ENCODE results near the gene KDM4D.
"Not testable (repeated sequence)": the region's sequence is repeated elsewhere in the genome, so short reads cannot be mapped to it uniquely, and the experiment has no call there.

The KDM4D gene

DNA sequence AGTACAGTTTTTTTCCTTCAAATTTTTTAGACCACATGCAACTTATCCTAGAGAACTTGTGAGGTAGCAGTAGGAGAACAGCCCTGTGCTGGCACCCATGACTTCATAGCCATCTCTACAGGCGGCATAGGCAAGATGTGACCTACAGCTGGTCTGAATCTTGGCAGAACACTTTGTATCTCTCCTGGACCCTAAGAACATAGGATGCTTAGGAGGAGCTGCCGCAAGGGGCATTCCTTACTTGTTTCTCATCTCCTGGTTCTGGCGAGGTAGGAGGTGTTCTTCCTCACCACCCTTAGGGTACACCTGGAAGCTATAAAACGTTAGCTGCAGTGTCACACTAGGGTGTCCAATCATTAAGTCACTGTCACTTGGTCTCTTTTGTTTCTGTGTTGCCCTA, 16.5 kb upstream of the KDM4D start:
- DNase-seq (ENCODE audit: insufficient read length, low spot score) (no peak), FAIRE-seq (no peak)

DNA sequence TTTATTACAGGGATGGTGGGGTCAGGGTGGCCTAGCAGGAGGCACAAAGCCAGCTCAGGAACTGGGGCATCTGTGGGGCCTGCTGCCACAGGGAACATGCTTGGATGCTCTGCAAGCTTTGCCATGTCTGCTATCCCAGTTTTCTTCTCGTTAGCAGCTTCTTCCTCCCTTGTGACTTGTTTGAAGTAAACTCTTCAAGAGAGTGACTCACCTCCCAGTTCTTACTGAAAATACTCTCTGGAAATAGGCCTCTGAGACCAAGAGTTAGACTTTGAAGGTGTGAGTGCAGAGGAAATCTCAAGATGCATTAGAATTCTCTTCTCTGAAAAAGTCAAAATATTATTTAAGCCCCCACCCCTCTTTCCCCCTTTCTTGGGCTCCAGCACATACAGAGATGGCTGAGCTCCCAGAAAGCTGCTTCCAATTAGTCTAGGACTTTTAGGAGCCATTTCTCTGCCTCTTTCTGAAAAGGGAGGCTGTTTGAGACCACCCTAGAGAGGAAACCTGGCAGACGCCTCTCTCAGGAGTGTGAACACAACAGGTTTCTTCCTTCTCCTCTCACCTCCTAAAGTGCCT, 15.3 kb upstream of the KDM4D start:
- DNase-seq (ENCODE audit: insufficient read length, low spot score): no peak
- no peak for FAIRE-seq

DNA sequence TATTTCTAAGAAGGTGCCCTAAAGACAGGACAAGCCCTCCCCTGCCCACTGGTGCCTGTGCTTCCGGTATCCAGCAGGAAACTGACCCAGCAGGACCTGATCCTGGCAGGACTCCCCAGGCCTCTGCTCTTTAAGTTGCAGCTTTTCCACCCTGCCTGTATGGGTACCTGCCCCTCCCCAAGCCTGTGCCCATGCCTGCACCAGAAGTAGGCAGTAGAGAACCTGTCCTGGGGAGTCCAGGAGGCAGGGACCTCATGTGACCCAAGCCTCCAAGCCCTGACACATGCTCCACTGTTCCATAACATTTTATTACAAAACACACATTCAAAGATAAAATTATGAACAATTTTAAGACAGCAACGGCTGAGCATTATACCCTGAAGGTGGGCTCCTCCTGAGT, 14.3 kb upstream of the KDM4D start:
- no peak for FAIRE-seq
- no peak for DNase-seq (ENCODE audit: insufficient read length, low spot score)

DNA sequence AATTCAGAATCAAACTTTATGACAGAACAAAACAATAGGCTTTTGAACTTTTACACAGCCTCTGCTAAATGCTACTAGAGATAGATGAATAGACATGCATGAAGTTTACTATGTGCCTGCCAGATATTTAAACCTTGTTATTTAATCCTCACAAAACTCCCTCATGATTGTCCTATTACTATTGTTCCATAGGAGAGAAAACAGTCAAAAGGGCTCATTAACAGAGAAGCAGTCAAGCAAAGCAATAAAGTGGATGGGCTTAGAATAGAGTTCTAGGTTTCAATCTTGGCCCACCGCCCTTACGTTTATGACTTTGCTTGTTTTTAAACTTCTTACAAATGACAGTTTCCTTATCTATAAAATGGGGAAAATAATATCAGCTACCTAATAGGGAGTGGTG, 13.0 kb upstream of the KDM4D start:
- DNase-seq (ENCODE audit: insufficient read length, low spot score) (no peak), FAIRE-seq (no peak)

DNA sequence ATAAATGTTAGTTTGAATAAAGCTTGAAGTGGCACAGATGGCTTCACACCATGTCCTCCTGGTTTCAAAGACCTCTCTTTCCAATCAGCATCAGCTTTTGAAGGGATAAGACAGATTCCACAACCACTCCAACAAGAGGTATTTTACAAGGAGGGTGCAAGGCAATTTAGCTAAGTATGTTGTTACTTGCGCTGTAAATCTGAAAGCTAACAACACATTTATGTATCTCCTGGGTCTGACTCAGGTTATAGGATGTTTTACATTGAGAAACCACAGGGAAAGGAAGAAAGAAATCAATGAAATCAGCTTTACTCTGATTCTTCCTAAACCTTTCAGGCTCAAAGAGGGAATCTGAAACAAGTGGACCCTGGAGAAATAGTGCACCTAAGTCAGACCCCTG, 12.3 kb upstream of the KDM4D start:
- no peak for DNase-seq (ENCODE audit: insufficient read length, low spot score)
- no peak for FAIRE-seq

DNA sequence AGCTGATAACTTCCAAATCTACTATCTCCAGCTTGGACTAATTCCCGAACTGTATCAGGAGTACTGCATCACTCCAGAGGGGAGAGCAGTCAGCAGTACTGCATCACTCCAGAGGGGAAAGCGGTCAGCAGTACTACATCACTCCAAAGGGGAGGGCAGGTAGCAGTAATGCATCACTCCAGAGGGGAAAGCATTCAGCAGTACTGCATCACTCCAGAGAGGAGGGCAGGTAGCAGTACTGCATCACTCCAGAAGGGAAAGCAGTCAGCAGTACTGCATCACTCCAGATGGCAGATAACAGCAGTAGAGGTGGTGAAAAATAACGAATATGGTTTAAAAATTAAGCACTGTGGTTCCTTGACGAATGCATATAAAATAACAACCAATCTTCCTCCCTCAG, 8.6 kb upstream of the KDM4D start:
- DNase-seq (ENCODE audit: insufficient read length, low spot score): no peak

DNA sequence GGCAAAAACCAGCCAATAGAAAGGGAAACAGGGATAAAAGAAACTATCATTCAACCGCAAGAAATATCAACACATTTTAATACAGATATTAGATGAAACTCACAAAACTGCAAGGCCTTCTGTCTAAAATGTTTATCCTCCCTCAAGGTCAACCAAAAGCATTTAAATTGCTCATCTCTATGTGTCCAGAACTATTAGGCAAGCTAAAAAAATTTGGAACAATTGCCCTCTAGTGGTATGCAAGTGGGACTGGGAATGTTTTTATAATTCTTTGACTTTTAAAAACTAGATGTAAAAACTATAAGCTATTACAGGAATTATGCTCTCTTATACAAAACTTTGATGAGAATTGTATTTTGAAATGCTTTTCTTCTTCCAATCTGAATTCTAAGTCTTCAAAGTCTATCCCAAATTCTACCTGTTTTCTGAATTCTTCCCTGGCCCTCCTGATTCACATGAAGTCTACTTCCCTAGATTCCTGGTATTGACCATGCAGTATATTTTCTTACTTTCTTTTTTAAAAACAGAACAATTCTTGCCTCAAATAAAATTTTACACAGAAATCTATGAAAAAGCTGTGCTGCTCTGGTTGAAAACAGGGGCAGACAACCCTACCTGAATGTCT, 5.1 kb upstream of the KDM4D start:
- DNase-seq (ENCODE audit: insufficient read length, low spot score) (no peak), FAIRE-seq (no peak)

More for the DNA sequence above, 8.6 kb upstream of the KDM4D start:
- FAIRE-seq: no peak

DNA sequence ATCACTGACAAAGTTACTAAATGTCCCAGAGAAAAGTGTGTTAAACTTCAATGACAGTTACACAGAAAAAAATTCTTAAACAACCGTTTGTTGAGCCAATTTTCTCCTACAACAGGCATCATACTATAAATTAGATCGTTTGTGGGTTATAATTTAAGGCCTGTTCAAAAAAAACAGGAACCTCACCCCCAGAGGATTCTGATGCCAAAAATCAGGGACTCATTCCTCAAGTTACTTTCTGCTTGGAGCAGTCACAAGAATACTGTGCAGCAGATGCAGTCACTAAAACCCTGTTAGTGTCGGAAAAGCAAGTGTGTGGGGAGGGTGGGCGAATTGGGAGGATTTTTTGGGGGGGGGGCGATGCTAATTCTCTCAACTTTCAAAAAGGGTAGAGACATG, 810 bp upstream of the KDM4D start:
- no peak for FAIRE-seq
- DNase-seq (ENCODE audit: insufficient read length, low spot score): no peak

DNA sequence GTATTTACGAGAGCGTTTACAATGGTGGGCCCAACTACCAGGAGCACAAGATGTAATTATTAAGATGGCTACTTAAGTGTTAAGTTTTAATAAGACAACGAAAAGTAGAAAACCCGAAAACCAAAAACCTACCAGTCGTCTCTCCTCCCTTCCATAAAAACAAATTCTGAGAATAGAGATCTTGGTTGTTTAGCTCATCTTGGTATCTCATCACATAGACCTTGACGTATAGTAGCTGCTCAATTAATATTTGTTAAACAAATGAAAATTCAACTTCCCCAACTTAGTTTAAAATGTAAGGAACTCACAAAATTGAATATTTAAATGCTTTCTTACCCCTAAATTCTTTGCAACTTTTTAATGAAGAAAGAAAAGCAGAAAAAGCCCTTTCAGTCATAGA, 669 bp downstream of the KDM4D start:
- DNase-seq (ENCODE audit: insufficient read length, low spot score) (no peak), FAIRE-seq (peak; percentile 86)

DNA sequence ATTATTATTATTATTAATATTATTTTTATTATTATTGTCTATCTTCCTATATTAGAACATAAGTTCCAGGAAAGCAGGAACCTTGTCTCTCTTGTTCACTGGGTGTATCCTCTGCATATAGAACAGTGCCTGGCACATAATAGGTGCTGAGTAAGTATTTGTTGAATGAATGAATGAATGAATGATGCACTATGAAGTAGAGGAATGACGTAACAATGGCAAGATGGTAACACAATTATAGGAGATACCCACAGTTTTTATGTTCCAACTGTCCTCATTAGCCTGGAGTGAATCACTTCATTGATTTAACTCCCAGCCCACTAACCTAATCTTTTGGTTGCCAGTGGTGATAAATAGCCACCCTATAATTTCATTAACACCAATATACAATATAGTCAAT, 2.1 kb downstream of the KDM4D start:
- peak; percentile 78 for FAIRE-seq
- DNase-seq (ENCODE audit: insufficient read length, low spot score): no peak

DNA sequence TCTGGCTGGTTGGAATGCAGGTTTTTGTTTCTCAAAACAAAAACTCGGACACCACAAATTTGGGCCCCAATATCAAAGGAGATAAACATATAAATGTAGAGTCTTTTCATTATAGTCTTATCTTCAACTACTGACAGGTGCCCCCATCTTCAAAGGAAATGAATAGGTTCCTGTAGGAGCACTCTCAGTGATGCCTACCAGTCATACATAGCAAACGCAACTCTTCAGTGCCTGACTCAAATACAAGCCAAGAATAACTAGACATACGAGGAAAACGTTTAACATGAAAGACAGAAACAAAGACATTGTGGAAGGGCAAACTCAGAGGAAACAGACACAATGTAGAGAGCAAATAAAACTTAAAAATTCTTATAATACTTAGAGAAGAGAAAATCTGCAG, 13.9 kb downstream of the KDM4D start:
- DNase-seq (ENCODE audit: insufficient read length, low spot score) (no peak), FAIRE-seq (no peak)

DNA sequence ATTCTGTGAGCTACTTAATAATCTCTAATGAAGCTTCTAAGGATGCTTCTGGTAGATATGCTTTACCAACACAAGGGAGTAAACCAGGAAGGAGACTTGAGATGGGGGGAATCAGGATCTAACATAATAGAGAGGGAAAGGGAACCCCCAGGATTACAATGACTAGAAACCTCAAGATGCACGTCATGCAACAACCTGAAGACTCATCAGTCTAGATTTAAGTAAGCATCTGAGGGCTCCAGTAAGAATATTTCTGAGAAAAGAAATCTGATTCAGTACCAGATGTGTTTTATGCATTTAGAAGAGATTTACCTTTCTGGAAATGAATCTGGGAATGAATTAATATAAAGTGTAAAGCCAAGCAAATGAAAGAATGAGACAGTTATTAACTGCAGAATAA, 15.2 kb downstream of the KDM4D start:
- DNase-seq (ENCODE audit: insufficient read length, low spot score): no peak
- no peak for FAIRE-seq

DNA sequence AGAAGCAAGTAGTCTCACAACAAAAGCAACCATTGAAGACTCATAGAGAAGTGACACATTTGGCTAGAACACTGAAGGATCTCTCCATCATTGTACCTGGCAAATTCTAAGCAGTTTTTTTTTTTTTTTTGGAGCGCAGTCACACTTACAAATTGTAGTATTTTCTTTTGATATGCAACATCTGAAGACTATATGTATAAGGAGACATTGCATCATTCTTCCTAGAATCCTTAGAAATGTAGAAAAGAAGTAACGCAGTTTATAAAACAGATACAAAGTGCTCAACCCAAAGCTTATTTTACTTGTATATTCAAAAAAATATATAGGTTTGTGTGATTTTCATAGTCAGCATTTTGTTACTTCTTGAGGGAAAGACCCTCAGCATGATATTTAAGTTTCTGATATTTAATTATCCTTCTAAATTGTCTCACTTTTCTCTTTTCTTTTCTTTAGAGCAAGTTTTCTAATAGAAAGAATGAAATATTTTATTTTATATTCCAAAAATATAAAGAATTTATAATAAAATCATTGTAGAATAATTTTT, 20.0 kb downstream of the KDM4D start:
- no peak for FAIRE-seq

DNA sequence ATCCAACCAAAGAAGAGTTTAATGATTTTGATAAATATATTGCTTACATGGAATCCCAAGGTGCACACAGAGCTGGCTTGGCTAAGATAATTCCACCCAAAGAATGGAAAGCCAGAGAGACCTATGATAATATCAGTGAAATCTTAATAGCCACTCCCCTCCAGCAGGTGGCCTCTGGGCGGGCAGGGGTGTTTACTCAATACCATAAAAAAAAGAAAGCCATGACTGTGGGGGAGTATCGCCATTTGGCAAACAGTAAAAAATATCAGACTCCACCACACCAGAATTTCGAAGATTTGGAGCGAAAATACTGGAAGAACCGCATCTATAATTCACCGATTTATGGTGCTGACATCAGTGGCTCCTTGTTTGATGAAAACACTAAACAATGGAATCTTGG, 23.9 kb downstream of the KDM4D start:
- DNase-seq (ENCODE audit: insufficient read length, low spot score) (no peak), FAIRE-seq (no peak)

More for the DNA sequence above, 20.0 kb downstream of the KDM4D start:
- no peak for DNase-seq (ENCODE audit: insufficient read length, low spot score)

DNA sequence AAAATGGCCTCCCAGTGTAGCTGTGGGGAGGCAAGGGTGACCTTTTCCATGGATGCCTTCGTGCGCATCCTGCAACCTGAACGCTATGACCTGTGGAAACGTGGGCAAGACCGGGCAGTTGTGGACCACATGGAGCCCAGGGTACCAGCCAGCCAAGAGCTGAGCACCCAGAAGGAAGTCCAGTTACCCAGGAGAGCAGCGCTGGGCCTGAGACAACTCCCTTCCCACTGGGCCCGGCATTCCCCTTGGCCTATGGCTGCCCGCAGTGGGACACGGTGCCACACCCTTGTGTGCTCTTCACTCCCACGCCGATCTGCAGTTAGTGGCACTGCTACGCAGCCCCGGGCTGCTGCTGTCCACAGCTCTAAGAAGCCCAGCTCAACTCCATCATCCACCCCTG, 24.8 kb downstream of the KDM4D start:
- no peak for FAIRE-seq
- no peak for DNase-seq (ENCODE audit: insufficient read length, low spot score)

DNA sequence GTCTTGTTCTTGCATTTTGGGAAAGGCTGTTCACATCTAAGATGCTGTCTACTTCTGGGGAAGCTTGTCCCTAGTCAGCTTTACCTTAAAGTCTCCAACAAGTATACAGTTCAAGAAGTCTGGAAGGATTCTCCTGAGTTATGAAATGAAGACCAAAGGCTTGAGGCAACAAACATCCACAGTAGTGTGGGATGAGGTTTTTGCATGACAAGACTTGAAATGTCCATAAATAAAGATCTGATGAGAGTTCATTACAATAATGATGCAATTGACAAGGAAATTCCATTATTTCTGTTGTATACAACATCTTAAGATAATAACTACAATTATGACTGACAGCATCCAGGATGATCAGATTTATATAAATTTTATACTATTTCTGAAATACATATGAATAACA, 30.2 kb downstream of the KDM4D start:
- DNase-seq (ENCODE audit: insufficient read length, low spot score) (no peak), FAIRE-seq (no peak)

DNA sequence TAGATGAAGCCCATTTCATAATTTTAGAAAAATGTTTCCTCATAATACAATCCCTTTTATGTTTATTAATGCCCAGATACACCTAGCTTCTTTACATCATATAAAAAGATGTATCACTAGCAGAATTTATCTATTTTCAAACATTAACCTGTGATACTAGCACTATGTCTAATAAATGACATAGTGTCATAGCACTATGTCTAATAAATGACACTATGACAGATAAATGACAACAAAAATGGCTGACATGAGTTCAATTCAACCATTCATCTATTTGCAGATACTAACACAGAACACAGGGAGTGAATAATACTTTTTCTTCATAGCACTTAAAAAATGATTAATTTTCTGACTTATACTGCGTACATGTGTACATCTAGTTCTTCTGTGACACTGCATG, 32.1 kb downstream of the KDM4D start:
- DNase-seq (ENCODE audit: insufficient read length, low spot score): no peak
- FAIRE-seq: no peak

DNA sequence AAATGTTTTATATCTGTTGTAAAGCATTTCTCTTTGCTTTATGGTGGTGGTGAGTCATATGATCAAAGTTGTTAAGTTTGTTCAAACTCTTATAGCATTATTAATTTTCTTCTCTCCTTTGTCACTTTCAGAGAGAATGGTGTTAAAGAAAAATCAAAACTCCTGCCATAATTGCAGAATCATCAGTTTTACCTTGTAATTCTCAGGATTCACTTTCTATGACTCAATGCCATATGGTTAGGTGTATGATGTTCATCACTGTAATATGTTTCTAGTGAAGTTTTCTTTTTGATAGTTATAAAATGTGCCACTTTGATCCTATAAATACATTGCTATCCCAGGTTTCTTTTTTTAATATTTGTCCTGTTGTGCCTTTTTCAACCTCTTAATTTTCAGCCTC, 37.9 kb downstream of the KDM4D start:
- DNase-seq (ENCODE audit: insufficient read length, low spot score) (no peak), FAIRE-seq (no peak)

DNA sequence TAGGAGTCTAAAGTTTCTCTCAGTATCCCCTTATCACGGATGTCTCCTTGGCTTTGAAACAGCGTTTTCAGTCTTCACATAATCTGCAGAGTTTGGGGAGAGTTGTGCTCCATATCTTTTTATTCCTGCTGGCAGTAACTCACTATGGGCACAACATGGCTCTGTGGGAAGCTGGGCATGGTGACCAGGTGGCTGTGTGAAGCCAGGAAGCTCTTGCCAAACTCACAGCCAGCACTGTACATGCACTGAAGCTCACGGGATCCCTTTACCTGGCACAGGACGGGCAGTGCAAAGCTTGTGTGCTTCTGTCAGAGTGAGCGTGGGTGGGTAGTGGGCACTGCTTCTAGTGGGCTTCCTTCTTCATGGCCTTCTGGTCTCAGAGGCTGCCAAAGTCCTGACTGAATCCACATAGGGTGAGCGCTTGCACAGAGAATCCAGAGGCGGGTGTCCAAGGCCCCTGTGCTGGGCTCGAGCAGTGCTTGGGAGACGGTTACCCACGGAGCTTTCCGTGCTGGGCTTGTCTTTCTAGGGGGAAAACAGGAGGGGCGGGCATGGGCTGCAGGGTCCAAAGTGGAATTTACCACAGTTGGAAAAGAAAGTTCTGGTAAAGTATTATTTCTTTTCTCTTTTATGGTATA, 40.8 kb downstream of the KDM4D start:
- FAIRE-seq: no peak

DNA sequence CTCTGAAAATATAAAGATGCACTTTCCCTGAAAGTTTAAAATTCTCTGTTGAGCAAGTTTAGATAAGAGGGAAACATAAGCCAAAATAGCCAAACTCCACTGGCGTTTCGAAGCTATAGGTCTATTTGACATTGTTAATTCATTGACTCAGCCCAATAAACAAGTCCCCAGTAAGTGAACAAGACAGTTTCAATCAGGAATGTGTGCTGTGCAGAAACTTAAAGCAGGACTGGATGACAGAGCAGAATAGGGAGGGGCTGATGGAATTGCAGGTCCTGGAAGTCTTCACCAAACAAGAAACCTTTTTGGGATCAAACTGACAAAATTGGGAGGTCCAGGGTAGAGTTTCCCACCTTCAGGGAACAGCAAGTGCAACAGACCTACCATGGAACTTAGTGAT, 42.6 kb downstream of the KDM4D start:
- FAIRE-seq: no peak
- no peak for DNase-seq (ENCODE audit: insufficient read length, low spot score)

More for the DNA sequence above, 40.8 kb downstream of the KDM4D start:
- no peak for DNase-seq (ENCODE audit: insufficient read length, low spot score)

DNA sequence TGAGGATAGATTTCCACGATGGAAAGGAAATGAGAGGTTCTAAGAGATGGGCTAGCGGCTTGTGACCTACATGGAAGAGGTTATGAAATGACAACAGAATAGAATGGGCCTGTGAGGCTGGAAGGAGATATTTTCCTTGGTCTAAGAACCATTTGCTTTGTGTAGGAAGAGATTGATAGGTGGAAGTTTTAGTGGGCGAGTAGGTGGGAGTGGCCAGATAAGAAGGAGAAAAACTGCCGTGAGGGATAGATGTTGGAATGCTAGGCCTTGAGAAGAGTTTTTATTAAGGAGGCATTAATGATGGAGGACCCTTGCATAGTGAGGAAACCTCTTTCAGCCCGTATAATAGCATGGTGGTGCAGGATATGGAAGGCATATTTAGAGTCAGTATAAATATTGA, 48.0 kb downstream of the KDM4D start:
- not testable (repeated sequence) for FAIRE-seq; DNase-seq (ENCODE audit: insufficient read length, low spot score)

DNA sequence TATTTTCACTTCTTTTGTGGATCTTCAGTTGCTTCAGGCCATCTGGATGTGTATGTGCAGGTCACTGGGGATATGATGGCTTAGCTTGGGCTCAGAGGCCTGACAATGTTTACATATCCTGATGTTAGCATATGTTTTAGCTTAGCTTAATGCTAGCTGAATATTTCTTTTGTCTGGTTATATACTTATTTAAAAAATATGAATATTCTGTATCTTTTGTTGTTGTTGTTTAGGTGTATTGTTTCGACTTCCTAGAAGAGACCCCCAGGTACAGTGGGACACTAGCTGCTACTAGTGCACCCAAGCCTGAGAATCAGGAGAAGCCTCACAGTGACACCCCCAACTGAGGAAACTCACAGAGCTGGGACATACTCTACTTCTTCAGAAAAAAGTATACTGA, 51.4 kb downstream of the KDM4D start, which contains the start of gene KDM4E:
KDM4E (plus strand) TSS at position 301 of the 400 bp plus-strand sequence. CDS start 300 bp downstream, outside the sequence.
- FAIRE-seq: no peak
- no peak for DNase-seq (ENCODE audit: insufficient read length, low spot score)

Measured in GM19239 (cell line).